Vein endothelial cell (primary cell): ENCODE measurements around the gene MAP4. TPM values are rescaled to one million over a fixed set of nuclear protein-coding genes. Genes with fewer than 3 reads are reported as not detected.

Source experiments
- small RNA-seq: library from RNA; depleted of rRNA; stranded (forward); fragments of <200 nt; gene quantifications from one replicate; pipeline ENCODE3, GENCODE V24; 2012
- total RNA-seq: library from RNA; depleted of rRNA; stranded (reverse); fragments of >200 nt; gene quantifications from 2 replicates; pipeline ENCODE4 v1.2.3, GENCODE V29; 2012

MAP4 gene, protein sequence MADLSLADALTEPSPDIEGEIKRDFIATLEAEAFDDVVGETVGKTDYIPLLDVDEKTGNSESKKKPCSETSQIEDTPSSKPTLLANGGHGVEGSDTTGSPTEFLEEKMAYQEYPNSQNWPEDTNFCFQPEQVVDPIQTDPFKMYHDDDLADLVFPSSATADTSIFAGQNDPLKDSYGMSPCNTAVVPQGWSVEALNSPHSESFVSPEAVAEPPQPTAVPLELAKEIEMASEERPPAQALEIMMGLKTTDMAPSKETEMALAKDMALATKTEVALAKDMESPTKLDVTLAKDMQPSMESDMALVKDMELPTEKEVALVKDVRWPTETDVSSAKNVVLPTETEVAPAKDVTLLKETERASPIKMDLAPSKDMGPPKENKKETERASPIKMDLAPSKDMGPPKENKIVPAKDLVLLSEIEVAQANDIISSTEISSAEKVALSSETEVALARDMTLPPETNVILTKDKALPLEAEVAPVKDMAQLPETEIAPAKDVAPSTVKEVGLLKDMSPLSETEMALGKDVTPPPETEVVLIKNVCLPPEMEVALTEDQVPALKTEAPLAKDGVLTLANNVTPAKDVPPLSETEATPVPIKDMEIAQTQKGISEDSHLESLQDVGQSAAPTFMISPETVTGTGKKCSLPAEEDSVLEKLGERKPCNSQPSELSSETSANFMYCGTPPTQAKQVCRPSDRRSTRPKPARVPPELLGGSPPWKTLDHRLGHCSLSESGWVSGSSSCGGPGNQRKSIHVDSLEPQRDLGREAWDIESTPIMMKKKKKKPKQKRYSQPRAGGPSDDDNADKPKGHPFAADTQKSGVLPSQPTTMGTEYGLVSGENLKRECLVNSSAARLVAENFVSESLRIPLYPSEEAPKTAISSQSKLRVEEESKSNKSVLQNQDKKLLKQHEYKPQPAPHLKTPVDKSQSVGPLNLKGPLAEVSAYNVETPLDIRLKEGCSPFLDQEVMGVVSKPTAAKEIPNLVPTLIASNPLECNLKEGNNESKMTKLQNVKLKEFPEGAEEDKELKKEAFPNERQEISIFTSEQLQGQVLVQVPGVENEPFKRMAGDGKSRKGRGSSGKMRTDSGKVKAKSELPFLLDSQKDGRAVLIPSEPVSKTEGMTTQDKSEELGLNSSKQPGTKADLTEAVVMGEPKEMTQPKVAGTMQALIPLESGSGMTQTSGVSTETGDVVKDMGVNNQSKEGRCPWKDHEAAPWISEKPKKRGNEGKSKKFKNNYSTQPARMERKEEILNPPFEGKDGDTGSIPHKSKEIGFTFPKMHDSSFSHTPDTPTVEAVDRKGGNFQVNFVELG (N-terminal part only)
- 158 and 177 TPM in 2 replicates for total RNA-seq

DNA sequence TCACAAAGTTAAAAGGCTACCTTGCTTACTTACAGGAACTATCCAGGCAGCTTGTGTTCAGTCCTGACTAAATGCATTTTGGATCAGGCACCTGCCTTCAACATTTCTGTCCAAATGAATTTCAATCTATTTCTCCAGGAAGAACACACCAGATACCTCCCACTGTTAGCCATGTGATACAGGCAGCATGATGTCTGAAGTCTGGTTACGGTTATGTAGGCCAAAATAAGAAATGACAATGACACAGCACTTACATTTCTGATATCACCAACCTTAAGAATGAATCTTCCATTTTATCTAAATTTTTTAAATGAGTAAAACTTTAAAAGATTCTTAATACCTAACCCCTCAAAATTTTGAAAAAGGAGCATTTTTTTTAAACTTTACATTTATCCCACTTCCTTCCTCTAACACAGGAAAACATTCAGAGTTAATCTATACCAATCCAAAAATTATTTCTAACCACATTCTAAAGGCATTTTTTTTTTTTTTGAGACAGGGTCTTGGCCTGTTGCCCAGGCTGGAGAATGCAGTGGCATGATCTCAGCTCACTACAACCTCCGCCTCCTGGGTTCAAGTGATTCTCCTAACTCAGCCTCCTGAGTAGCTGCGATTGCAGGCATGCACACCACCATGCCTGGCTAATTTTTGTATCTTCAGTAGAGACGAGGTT, at the start of gene MAP4:
MAP4 (minus strand) TSS at position 116 of the 673 bp plus-strand sequence. CDS start 17,556 bp downstream, outside the sequence.

GRCh38 chr3:47802734-47803479, 213.3 kb downstream of the MAP4 start, which contains the start of gene DHX30:
DHX30 (plus strand) TSS chr3:47803138; CDS start chr3:47810684, 7,546 bp downstream.

Small RNA genes within 50 kb of the gene (small RNA-seq; reads per million reads assigned to genes)
- not detected for gene AC124916.2
- gene MIR1226 = 28.9 reads per million, percentile 98 among the genes with 10 or more reads in this experiment
- gene RF00019 = not detected
- gene RF02271 = not detected

Other genes starting within 250 kb of the MAP4 start
- 76.1 and 79.0 TPM in 2 replicates for gene SMARCC1, start 234.5 kb downstream of the MAP4 start, total RNA-seq
- 88.8 and 89.4 TPM in 2 replicates for gene DHX30, start 213.3 kb downstream of the MAP4 start, total RNA-seq
- gene CDC25A, start 172.0 kb upstream of the MAP4 start, total RNA-seq = 12.4 and 20.9 TPM in 2 replicates
- not detected in 2 replicates for gene CAMP, start 207.1 kb upstream of the MAP4 start, total RNA-seq
- gene ZNF589, start 224.7 kb upstream of the MAP4 start, total RNA-seq = 7.8 and 9.0 TPM in 2 replicates